GM04503 (cell line): ENCODE measurements around the gene FRYL.
"Not testable (repeated sequence)": the region's sequence is repeated elsewhere in the genome, so short reads cannot be mapped to it uniquely, and the experiment has no call there.

Experiments used
- DNase-seq: peaks from one replicate; pipeline ENCODE4 v3.0.0-alpha.2; 2012; ENCODE audit warnings: low read depth

Gene FRYL

DNA sequence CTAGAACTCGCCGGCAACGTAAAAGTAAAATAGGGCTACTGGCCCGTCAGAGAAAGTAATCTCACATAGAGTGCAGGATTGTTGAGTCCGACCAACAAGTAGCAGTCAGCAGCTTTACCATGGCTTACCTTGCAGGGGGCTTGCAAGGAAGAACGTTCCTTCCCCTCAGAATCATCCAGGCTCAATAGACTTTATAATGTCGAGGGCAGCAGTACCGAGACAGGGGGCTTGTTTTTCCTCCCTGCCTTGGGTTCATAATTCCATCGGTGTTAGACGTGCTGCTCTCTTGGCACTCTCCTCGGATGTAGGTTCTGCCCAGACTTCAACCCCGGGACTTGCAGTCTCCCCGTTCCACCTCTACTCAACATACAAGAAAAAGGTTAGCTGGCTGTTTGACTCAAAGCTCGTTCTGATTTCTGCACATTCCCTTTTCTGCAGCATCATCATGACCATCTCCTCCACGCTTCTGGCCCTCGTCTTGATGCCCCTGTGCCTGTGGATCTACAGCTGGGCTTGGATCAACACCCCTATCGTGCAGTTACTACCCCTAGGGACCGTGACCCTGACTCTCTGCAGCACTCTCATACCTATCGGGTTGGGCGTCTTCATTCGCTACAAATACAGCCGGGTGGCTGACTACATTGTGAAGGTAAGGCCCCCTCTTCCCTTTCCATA, 295.4 kb downstream of the FRYL start:
- no peak for DNase-seq

DNA sequence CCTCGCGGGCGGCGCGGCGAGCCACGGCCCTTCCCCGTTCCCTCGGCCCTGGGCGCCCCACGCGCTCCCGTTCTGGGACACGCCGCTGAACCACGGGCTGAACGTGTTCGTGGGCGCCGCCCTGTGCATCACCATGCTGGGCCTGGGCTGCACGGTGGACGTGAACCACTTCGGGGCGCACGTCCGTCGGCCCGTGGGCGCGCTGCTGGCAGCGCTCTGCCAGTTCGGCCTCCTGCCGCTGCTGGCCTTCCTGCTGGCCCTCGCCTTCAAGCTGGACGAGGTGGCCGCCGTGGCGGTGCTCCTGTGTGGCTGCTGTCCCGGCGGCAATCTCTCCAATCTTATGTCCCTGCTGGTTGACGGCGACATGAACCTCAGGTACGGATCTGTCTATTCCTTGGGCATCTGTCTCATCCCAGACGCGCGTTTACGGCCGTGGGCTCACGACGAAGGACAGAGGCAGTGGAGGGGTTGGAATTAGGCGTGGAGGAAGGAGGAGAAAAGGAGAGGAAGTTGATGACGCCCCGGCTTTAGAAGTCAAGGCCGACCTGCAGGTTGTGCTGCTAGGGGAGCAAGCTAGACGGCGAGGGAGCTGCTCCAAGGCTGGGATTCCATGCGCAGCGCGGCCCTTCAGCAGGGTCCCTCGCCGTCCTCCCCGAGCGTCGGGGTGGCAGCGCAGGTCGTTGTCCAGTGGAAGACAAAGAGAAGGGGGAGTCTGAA, 296.1 kb downstream of the FRYL start:
- DNase-seq, result no peak

DNA sequence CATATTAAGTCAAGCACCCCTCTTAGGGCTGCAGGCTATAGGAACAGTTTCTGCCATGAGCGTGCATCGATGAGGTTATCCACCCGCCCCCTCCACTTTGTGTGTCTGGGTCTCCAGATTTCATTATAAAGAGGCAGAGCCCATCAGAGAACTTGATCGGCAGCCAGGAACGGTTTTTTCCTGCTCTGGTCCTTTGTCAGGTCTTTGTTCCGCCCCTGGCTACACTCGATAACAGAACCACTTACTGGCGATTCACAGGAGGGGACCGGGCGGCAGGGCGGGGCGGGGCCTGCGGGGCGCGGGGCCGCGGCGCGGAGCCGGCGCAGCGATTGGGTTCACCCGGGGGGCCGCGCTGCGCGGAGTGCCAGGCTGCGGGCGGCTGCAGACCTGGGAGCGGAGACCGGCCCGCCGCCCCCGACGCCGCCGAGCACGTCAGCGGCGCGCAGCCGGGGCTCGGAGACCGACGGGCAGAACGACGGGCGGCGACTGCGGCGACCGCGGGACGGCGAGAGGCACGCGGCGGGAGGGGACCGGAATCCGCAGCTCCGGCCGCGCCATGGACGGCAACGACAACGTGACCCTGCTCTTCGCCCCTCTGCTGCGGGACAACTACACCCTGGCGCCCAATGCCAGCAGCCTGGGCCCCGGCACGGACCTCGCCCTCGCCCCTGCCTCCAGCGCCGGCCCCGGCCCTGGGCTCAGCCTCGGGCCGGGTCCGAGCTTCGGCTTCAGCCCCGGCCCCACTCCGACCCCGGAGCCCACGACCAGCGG, 296.9 kb downstream of the FRYL start, which contains the start of gene SLC10A4:
SLC10A4 (plus strand) TSS at position 338 of the 771 bp plus-strand sequence; CDS start at position 557, 219 bp downstream.
- no peak for DNase-seq

DNA sequence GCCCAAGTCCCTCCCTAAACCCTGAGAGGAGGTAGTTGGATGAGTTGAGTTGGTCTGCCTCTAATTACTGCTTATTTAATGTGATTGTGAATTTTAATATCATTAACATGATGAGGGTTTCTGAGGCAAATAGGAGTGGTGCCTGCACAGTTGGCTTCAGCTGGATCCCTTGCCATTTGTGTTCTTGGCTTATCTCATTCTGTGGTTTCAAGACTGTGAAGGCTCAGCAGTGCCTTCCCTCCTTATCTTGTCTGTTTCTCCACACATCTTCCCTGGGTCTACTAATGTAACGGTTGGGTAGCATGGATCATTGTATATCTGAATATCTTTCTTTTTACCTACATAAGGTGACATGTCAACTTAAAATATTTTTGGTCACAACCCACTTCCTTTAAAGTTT, 298.5 kb downstream of the FRYL start:
- DNase-seq, result no peak

DNA sequence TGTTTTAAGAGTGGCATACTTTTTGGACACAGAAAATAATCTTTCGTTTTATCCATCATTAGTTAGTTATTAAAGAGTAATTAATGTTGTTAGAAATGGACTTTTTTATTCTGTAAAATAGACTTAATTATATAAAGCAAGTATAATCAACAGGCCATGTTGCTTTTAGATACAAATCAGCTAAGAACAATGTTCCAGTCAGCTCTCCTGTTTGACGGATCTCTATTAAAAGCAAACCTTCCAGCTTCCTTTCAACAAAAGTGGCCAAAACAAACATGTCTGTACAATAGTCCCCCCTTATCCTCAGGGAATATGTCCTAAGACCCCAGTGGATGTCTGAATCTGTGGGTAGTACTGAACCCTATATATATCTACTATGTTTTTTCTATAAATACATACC, 301.8 kb downstream of the FRYL start:
- DNase-seq, result no peak

DNA sequence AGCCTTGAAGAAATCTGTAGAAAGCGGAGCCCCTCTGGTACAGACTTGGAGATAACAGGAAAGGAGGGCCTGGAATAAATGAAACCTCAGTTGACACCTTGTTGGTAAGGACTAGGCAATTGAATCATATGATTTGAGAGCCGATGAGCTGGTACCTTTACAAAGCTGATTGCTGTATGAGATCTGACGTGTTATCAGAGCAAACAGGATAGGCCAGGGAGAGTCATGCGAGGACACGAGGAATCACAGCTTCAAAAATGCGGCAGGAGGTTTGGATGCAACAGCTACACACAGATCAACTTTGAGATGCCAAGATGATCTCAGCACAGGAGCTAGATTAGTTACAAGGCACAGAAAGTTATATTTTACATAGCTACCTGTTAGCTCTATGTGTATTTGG, 304.3 kb downstream of the FRYL start:
- DNase-seq, result no peak

DNA sequence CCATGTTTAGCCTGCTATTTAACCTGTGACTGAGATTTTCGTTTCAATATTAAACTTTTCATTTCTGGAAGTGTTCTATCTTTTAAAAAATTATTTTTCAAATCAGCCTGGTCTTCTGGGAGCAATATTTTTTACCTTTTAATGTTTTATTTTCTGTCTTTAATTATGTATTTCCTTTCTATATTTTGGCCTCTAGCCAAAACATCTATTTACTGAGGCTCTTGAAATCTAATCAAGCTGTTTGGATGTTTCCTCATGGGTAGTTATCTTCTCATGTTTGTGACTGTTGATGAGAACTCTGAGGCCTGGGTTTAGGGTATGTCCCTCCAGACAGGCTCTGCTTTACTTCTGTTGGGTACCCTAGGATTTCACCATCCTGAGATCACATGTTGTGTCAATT, 307.3 kb downstream of the FRYL start:
- DNase-seq, result no peak

DNA sequence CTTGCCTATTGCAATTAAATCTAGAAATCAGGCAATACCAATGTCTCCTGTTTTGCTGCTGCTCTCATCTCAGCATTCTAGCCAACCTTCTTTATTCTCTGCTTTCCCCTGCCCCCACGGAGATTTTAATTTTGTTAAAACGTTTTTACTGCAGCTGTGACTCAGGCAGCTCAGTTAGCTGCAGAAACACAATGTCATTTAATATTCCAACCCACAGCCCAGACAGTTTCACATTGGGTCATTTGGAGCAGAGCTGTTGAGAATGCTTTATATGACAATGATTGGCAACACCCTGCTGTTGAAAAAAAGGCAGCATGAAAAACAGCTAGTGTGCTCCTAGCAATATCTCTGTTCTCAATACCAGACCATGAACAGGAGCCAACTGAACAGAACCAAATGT, 309.5 kb downstream of the FRYL start:
- peak; percentile 3 for DNase-seq

DNA sequence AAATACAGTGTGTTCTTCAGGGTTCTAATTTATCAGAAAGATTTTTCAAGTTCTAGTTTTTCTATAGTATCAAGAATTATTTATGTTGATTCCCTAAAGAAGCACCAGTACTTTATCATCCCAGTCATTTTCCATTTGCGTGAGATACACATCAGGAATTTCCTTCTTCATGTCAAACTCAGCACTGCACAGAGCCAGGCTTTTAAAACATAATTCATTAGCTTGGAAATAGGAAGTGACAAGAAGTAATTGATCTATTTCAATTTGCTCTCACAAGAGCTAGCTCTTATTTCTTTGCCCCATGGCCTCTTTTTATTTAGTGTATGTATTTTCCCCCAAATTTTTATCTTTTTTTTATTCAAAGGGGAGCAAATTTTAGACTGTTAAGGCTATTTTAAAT, 309.9 kb downstream of the FRYL start:
- no peak for DNase-seq

DNA sequence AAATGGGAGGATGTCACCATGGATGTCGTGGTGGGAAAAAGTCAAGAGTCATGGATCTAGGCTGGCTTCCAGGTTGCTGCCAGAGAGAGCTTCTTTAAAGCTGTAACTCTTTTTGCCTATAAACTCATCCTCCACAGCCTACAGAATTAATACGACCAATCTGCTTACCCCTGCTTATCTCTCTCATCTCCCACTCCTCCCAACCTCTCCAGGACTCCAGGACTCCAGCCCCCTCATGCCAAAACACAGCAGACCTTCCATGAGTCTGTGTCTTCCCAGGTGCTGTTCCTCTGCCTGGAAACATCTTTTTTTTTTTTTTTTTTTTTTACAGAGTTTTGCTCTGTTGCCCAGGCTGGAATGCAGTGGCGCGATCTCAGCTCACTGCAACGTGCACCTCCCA, 312.2 kb downstream of the FRYL start:
- DNase-seq, result no peak

DNA sequence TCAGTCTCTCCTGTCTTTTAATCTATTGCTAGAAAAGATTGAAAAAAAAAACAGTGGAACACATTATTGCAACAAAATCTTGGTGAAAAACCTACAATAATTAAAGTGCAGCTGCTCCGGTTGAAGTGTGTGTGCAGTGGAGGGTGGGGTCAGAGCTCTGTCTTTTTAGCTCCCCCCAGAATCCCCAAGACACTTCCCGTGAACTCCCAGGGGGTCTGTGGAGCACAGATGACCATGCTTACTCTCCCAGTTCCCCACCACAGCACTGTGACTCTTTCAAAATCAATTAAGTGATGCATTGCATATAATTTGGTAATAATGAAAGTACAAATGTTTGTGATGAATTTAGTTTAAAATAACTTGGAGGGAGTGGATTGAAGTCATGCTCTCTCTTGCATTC, 312.6 kb downstream of the FRYL start:
- DNase-seq, result no peak

DNA sequence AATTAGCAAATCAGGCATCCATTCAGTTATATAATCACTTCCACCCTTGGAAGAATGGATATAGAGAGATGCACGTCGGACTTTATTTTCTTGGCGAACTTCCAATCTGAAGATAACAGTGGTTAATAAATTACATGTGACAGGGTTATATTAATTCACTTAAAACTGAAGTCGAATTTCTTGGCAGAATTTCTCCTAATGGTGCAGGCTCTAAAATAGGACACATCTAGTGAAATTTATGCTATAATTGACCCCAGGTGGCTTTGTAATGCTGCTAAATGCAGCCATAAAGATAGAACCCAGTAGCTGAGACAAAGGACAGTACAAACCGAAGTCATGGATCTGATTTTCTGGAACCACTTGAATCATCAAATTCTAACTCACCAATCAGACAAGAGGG, 317.7 kb downstream of the FRYL start:
- DNase-seq, result no peak

DNA sequence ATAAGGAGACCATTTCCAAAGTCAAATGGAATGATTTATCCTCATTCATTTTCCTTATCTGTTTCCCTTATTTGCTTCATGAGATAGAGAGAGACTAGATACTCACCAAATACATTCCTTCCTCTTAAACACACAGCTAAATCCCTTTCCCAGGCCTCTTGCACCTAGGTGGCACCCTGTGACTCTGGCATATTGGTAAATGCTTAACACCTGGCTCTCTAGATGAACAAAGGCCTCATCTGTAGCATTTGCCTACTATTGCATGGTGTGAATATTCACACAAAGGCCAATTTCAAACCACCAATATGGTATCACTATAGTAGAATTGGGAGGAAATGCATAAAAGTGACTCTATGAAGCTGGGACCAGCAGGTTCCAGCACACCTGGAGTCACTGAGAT, 319.1 kb downstream of the FRYL start:
- DNase-seq, result no peak

DNA sequence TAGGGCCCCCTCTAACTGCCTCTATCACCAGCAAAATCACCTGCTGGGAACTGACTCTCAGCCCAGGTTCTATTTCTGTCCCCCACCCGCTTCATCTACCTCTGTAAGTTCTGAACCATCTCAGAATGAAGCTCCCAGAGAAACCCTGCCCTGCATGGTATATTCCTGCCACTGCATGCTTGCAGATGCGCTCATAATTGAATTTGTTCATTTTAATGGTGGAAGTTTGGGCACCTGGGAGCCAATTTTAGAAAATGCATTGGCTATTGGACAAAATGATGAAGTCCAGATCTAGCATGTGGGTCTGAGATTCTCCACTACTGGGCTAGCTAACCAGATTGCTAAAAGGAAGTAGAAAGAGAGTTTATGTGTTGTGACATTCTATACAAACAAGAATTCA, 325.5 kb downstream of the FRYL start:
- no peak for DNase-seq

DNA sequence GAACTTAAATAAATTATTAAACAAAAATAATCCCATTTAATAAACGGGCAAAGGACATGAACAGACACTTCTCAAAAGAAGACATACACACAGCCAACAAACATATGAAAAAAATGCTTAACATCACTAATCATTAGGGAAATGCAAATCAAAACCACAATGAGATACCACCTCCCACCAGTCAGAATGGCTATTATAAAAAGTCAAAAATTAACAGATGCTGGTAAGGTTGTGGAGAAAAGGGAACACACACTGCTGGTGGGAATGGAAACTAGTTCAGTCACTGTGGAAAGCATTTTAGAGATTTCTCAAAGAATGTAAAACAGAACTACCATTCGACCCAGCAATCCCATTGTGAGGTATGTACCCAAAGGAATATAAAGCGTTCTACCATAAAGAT, 328.4 kb downstream of the FRYL start:
- DNase-seq, result not testable (repeated sequence)

DNA sequence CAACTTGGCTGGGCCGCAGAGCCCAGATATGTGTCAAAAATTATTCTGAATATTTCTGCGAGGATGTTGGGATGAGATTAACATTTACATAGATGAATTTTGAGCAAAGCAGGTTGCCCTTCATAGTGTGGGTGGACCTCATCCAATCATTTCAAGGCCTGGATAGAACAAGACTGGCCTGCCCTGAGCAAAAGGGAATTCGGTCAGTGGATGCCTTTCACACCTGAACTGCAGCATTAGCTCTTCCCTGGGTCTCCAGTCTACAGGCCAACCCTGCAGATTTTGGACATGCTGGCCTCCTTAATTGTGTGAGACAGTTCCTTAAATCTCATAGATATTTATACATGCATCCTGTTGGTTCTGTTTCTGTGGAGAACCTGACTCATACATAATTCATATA, 329.3 kb downstream of the FRYL start:
- DNase-seq, result no peak

DNA sequence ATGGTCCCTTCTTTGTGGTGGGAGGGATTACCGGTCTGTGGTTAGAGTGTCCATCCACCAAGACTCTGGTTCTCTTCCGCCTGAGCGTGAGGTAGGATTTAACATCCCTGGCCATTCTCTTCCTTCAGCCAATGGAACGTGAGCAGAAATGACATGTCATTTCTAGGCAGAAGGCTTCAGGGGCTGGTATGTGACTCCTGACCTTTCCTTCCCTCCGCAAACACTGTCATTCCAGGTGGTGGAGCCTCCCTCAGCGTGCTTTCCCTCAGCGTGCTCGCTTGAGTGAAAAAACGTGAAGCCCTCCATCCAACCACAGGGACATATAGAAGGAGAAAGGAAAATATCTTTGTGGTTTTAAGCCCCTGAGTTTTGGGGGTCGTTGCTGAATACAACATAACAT, 330.9 kb downstream of the FRYL start:
- no peak for DNase-seq
